ENCODE measurements around the gene WBP2. TPM values are rescaled to one million over a fixed set of nuclear protein-coding genes. Genes with fewer than 3 reads are reported as not detected.

WBP2 gene
- total RNA-seq, 1 experiment from 2014 or later, result 72.3 TPM

DNA sequence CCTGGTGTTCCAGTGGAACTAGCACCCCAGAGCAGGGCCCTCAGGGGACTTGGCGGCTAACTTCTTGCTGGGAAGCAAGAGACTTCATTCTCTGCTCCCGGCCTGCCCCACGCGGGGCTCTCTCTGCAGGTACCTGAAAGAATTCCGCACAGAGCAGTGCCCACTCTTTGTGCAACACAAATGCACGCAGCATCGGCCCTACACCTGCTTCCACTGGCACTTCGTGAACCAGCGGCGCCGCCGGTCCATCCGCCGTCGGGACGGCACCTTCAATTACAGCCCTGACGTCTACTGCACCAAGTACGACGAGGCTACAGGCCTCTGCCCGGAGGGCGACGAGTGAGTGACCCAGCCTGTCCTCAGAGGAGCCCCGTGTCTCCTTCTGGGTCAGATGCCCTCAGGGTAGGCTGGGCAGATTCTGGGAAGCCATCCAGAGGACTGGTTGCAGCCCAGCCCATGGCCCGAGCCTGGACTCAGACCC lies 45.5 kb downstream of the WBP2 start:
- no peaks in the 10 kb centered on the region for H3K9me3 ChIP-seq
- intact Hi-C loops (cut with micrococcal nuclease; ENCODE audit: unreplicated experiment), result no loop called here
- Mint-ChIP-seq H3K27ac (ENCODE audit: unreplicated experiment) (no peak overlapping the region), H3K27me3 (ENCODE audit: insufficient read depth, unreplicated experiment) (no peaks in the 10 kb centered on the region), H3K4me3 (ENCODE audit: unreplicated experiment) (no peak overlapping the region), H3K9me3 (ENCODE audit: unreplicated experiment) (no peaks in the 10 kb centered on the region), H3K36me3 (ENCODE audit: insufficient read depth, unreplicated experiment) (peaks cover 14% of the 10 kb centered on the region), H3K4me1 (ENCODE audit: low read depth, unreplicated experiment) (peaks cover 13% of the 10 kb centered on the region)
- H3K27me3 ChIP-seq (replicated peaks; ENCODE audit: control insufficient read depth, insufficient read depth, low read length), result no peaks in the 10 kb centered on the region
- ChIA-PET CTCF (interaction anchor here (1.2 kb wide), 1 partner anchor 20 kb away, joined by 3 read pairs; no protein-coding TSS in a partner anchor), POLR2A (interaction anchor here (1.3 kb wide), 1 partner anchor 30 kb away, joined by 4 read pairs; no protein-coding TSS in a partner anchor)
- BruUV-seq (replicated peaks), result no TSS peak
- no peak overlapping the region for H3K4me3 ChIP-seq (ENCODE audit: low read depth, low read length)
- peaks cover 9% of the 10 kb centered on the region for H3K4me1 ChIP-seq
- peaks cover 4% of the 10 kb centered on the region for H3K36me3 ChIP-seq (ENCODE audit: control insufficient read depth, insufficient read depth, low read length)
- TF ChIP-seq, protein P1, sequence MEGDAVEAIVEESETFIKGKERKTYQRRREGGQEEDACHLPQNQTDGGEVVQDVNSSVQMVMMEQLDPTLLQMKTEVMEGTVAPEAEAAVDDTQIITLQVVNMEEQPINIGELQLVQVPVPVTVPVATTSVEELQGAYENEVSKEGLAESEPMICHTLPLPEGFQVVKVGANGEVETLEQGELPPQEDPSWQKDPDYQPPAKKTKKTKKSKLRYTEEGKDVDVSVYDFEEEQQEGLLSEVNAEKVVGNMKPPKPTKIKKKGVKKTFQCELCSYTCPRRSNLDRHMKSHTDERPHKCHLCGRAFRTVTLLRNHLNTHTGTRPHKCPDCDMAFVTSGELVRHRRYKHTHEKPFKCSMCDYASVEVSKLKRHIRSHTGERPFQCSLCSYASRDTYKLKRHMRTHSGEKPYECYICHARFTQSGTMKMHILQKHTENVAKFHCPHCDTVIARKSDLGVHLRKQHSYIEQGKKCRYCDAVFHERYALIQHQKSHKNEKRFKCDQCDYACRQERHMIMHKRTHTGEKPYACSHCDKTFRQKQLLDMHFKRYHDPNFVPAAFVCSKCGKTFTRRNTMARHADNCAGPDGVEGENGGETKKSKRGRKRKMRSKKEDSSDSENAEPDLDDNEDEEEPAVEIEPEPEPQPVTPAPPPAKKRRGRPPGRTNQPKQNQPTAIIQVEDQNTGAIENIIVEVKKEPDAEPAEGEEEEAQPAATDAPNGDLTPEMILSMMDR (IDR thresholded peaks at IDR 0.05; ENCODE audit: insufficient read depth in 1 of 2, low read depth in 1 of 2, low read length in 1 of 2, severe bottlenecking in 1 of 2, unreplicated experiment in 1 of 2), result no peak
- DNase-seq, result no peak

DNA sequence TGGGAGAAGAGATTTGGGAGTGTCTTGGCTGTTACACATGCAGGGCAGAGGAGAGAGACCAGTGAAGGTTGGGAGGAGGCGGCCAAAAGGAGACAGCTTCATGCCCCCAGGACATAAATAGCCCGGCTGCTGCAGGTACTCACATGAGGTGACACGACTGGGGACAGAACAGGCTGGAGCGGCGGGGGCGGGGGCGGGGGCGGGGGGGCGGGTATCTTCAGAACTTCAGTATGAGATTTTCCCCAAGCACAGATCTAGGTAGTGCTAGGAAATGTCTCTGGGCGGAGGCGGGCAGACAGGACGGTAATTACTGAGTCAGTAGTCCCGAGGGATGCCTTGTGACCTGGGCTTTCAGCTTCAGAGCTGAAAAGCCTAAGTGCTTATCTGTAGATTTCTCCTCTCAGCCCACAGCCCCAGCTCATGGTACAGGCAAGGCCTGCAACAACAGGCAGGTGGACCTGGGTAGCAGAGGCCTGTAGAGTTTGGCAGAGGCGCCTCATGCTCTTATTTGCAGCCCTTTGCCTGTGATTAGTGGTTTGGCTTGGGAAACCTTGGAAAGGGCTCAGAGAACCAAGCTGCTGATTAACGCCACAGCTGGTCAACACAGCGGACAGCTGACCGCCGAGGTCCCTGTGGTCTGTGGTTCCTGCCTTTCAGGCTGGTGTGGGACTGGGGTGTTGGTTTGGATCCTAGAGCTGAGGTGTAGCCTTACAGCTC lies 46.1 kb downstream of the WBP2 start:
- peaks cover 13% of the 10 kb centered on the region for H3K4me1 Mint-ChIP-seq (ENCODE audit: low read depth, unreplicated experiment)
- H3K27ac Mint-ChIP-seq (ENCODE audit: unreplicated experiment), result peak overlapping the region; percentile 4
- ChIA-PET POLR2A (interaction anchor here (1.3 kb wide), 1 partner anchor 29 kb away, joined by 4 read pairs; no protein-coding TSS in a partner anchor), CTCF (interaction anchor here (0.6 to 1.2 kb wide), 2 partner anchors 21 to 59 kb away, joined by 3 read pairs; no protein-coding TSS in a partner anchor)
- H3K27me3 Mint-ChIP-seq (ENCODE audit: insufficient read depth, unreplicated experiment), result no peaks in the 10 kb centered on the region
- no peaks in the 10 kb centered on the region for H3K27me3 ChIP-seq (replicated peaks; ENCODE audit: control insufficient read depth, insufficient read depth, low read length)
- no peak overlapping the region for H3K4me3 ChIP-seq (ENCODE audit: low read depth, low read length)
- intact Hi-C loops (cut with micrococcal nuclease; ENCODE audit: unreplicated experiment), result no loop called here
- DNase-seq, result no peak
- peaks cover 4% of the 10 kb centered on the region for H3K36me3 ChIP-seq (ENCODE audit: control insufficient read depth, insufficient read depth, low read length)
- H3K4me3 Mint-ChIP-seq (ENCODE audit: unreplicated experiment), result no peak overlapping the region
- no peaks in the 10 kb centered on the region for H3K9me3 Mint-ChIP-seq (ENCODE audit: unreplicated experiment)
- H3K4me1 ChIP-seq, result peaks cover 9% of the 10 kb centered on the region
- H3K9me3 ChIP-seq, result no peaks in the 10 kb centered on the region
- peaks cover 14% of the 10 kb centered on the region for H3K36me3 Mint-ChIP-seq (ENCODE audit: insufficient read depth, unreplicated experiment)
- BruUV-seq (replicated peaks), result no TSS peak
- TF ChIP-seq, protein P1 (IDR thresholded peaks at IDR 0.05; ENCODE audit: insufficient read depth in 1 of 2, low read depth in 1 of 2, low read length in 1 of 2, severe bottlenecking in 1 of 2, unreplicated experiment in 1 of 2), result no peak

DNA sequence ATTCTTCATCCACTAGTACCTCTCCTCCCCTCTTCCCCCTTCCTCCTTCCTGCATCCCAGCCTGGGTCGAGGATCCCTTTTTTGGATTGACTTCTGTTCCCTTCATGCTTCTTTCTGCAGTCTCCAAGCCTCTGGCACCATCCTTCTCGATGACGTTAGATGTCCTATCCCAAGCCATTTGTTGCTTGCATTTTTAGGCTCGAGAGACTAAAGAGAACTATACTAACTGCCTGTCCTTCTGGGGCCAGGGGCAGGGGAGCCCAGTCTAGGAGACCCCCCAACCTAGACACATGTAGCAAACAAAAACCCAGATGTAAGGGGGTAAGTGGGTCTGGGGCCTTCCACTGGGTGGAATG lies 46.6 kb downstream of the WBP2 start:
- H3K4me1 Mint-ChIP-seq (ENCODE audit: low read depth, unreplicated experiment), result peaks cover 13% of the 10 kb centered on the region
- peaks cover 11% of the 10 kb centered on the region for H3K36me3 Mint-ChIP-seq (ENCODE audit: insufficient read depth, unreplicated experiment)
- H3K36me3 ChIP-seq (ENCODE audit: control insufficient read depth, insufficient read depth, low read length), result peaks cover 4% of the 10 kb centered on the region
- no peaks in the 10 kb centered on the region for H3K27me3 ChIP-seq (replicated peaks; ENCODE audit: control insufficient read depth, insufficient read depth, low read length)
- DNase-seq, result no peak
- no TSS peak for BruUV-seq (replicated peaks)
- ChIA-PET POLR2A (interaction anchor here (1.3 kb wide), 1 partner anchor 28 kb away, joined by 4 read pairs; no protein-coding TSS in a partner anchor), CTCF (interaction anchor here (0.6 to 1.2 kb wide), 2 partner anchors 22 to 59 kb away, joined by 3 read pairs; no protein-coding TSS in a partner anchor)
- H3K4me3 ChIP-seq (ENCODE audit: low read depth, low read length), result no peak overlapping the region
- no peak overlapping the region for H3K4me3 Mint-ChIP-seq (ENCODE audit: unreplicated experiment)
- H3K27me3 Mint-ChIP-seq (ENCODE audit: insufficient read depth, unreplicated experiment), result no peaks in the 10 kb centered on the region
- no peaks in the 10 kb centered on the region for H3K9me3 Mint-ChIP-seq (ENCODE audit: unreplicated experiment)
- H3K9me3 ChIP-seq, result no peaks in the 10 kb centered on the region
- peaks cover 9% of the 10 kb centered on the region for H3K4me1 ChIP-seq
- TF ChIP-seq, protein P1 (IDR thresholded peaks at IDR 0.05; ENCODE audit: insufficient read depth in 1 of 2, low read depth in 1 of 2, low read length in 1 of 2, severe bottlenecking in 1 of 2, unreplicated experiment in 1 of 2), result no peak
- intact Hi-C loops (cut with micrococcal nuclease; ENCODE audit: unreplicated experiment), result no loop called here
- peak overlapping the region; percentile 4 for H3K27ac Mint-ChIP-seq (ENCODE audit: unreplicated experiment)

Measured in Caco-2 (cell line).